Activated CD4-positive, alpha-beta T cell treated with anti-CD3 and anti-CD28 coated beads, Interleukin-10, Interleukin-2, amounts not matched to agents 100 ng/mL and 50 ng/mL, durations not matched to agents 16 hours and 8 hours (primary cell): ENCODE data around the gene GRIK4.

Experiments used
- DNase-seq: peaks from one replicate; pipeline ENCODE4 v3.0.0-alpha.2; 2020

GRIK4 gene

DNA sequence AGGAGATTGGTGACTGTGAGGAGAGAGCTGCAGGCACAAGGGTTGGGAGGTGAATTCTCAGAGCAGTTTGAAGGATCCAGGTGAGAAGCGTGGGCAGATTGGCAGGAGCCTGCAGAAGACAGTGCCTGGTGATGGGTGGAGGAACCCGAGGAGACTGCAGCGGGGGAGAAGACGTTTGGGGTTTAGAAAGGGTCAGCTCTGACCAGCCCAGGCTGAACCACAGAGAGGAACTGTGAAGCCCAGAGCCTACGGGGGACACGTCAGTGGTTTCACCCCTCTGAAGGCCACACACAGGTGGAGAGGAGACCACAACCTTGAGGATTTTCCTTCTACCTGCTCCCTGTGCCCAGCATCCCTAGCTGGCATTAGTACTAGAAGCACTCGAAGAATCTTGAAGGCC lies 357.5 kb downstream of the GRIK4 start:
- DNase-seq = no peak

DNA sequence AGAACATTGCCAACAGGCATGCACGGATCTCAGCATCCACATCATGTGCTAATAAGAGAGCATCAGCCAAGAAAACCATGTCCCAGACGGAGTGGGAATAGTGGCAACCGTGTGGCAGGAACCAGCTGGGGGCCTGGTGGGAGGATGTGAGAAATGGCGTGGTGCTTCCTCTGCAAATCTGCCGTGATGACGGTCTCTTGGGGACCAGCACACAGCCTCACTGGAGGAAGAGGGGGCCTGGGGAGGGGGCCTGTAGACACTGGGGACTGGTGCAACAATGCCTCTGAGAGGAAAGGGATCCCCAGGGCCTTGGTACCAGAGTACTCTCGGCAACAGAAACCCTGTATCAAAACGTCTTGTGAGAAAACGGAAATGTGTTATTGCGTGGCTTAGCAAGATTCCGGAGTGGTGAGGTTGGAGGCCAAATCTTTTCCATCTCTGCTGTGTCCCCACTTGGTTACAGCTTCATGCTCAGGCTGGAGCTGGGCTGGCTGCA lies 358.0 kb downstream of the GRIK4 start:
- DNase-seq = no peak

DNA sequence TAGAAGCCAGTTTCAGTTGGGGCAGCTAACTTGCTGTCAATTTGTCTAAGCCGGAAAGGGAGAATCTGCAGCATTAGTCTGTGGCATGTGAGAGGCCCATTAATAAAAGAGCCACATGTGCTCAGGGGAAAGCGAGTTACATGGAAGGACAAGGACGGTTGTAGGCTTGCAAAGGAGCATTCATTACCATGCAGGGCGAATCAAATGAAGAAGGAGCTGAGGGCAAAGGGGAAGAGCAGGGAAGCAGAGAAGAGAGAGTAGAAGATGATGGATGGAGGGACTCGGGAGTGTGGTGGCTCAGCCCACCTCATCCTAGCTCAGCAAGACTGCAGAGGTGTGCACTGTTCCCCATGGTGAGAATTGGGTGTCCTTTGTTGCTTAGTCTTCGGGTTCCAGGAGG lies 359.6 kb downstream of the GRIK4 start:
- DNase-seq = no peak

DNA sequence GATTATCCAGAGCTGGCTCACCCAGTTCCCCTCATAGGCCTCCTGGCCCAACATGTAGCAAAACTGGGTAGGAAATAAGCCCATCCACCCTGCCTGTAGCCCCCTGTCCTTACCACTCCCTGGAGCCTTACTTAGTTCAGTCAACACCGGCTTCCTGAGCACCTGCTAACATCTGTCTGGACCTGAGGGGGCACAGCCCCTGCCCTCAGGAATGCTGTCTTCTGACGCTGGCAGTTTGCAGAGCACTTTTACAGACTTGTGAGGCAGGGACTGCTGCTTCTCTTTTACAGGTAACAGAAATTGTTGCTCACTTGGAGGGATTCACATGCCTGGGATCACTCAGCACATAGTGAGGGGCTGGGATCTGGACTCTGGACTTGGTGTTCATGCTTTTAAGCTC lies 360.4 kb downstream of the GRIK4 start:
- DNase-seq = no peak

DNA sequence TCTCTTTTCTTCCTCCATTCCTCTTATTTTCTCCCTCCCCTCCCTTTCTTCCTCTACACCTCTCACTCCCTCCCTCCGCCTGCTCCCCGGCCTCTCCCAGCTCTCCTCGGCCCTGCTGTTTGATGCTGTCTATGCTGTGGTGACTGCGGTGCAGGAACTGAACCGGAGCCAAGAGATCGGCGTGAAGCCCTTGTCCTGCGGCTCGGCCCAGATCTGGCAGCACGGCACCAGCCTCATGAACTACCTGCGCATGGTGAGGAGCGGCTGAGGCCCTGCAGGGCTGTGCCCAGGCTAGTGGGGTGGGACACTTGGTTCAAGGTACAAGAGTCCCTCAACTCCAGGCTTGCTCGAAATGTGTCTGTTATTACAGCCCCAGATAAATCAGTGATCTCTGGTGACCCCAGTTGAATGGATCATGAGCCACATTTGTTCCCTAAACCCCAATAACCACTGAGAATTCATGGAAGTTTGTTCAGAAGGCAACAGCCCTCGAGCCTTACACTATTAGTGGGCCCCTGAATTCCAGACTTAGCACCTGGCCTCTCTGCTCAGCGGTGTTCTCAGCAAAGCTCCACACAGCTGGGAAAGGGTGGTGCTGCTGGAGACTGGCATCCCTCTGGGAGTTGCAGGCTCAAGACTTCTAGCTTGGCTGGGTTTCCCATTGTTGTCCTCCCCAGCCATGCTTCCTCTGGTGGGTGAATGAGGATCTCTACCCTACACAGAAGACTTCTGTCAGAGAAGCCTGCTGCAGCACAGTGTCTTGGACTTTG lies 362.6 kb downstream of the GRIK4 start:
- DNase-seq = no peak

DNA sequence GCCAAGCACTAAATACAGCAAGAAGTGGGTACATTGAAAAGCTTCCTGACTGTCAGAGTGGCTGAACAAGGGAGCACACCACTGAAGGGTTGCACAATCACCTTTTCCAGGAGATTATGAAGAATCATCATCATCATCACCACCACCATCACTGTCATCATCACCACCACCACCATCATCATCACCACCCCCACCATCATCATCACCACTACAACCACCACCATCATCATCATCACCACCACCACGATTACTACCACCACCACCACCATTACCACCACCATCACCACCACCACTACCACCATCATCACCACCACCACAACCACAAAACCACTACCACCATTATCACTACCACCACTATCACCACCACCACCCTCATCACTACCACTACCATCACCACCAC lies 364.4 kb downstream of the GRIK4 start:
- DNase-seq = no peak

DNA sequence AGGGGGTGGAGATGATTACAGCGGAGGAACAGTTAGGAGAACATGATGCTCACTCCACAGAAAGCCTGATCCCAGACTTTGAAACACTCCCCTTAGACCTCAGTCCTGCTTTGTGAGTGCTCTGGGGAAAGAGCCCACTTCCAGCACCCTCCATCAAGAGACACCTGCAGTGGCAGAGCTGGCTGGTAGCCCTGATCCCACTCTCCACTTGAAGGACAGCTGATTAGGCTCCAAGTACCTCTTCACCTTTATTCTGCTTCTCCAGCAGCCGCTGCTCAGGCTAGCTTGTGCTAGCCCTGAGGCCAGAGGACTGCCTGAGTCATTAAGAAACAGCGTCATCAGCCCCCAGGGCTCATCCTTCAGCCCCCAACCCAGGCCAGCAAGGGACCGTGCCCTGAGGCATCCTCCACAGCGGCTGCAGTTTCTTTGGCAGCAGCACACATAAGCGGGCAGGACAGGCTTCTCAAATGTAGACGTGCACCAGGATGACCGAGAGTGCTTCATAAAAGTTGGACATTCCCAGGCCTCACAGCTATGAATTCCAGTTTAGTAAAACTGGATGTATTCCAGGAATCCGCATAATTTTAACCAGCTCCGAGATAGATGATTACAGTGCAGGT lies 366.3 kb downstream of the GRIK4 start:
- no peak for DNase-seq

DNA sequence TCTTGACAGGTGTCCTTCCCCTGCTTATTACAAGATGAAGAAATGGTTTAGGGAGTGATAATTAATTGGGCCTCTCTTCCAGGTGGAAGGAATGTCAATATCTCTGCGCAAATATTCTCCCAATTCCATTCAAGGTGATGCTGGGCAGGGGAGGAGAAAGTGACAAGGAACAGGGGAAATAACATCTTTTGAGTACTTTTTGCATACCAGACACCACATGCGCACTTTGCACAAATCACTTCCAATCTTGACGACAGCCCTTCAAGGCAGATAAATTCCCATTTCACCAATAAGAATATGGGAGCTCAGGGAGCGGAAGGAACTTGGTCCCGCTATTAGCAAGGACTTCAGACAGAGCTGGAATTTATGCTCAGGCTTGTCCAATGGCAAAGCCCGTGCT lies 367.2 kb downstream of the GRIK4 start:
- DNase-seq = no peak

DNA sequence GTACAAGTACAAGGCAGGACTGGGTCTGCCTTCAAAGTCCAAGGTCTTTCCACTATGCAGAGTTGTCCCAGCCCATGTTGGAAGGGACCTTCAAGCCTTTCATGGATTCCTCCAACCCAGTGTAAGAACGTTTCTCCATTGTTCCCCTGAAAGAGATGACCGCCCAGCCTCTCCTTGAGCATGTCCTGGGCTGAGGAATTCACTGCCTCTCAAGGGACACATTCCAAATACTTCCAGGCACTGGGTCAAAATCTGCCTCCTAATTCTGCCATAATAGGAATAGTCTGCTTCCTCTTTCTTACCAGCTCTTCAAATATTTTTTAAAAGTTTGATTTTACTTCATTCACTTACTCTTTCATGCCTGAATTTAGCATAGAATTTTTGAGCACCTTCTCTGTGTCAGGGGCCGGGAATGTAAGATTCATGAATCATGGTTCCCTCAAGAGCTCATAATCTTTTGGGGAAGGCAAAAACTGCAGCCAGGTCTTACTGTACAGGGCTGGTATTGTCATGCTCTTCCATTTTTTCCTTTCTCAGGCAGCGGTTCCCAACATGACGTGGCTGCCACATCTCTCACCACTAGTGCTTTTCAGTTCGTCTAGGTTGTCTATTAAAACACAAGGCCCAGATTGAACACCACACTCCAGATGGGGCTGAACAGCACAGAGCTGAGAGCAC lies 369.1 kb downstream of the GRIK4 start:
- DNase-seq = no peak

DNA sequence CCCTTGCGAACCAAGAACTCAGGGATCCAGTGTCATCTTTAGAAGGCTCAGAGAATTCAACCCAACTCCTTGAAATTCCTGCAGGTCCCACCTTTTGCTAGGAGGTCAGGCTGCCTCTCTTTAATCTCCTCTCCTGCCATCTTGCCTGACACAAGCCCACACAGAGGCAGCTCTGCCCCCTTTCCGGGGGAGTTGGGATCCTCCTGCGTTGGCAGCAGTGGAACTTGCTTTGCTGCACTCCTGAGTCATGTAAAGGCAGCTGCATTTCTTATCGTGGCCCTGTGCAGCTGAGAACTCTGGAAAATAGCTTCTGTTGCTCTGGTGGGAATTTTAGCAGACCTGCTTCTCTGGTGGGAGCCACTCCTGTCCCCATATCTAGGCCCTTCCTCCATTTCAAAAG lies 370.0 kb downstream of the GRIK4 start:
- no peak for DNase-seq

DNA sequence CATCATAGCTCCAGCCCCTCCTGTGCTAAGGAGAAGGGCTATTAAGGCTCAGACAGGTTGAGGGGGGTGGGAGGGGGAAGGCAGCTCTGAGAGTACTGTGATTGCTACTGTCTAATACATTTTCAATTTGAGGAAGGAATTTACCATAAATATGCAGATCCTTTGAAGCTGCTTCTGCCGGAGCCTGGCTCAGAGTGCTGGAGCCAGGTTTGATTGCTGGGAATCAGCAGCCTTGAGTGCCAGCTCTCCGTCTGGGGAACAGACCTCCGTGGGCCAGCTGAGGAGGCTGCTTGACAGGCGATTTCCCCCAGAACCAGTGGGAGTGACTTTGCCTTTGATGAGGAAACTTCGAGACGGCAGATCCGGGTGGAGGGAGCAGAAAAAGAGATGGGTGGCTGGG lies 370.6 kb downstream of the GRIK4 start:
- no peak for DNase-seq

DNA sequence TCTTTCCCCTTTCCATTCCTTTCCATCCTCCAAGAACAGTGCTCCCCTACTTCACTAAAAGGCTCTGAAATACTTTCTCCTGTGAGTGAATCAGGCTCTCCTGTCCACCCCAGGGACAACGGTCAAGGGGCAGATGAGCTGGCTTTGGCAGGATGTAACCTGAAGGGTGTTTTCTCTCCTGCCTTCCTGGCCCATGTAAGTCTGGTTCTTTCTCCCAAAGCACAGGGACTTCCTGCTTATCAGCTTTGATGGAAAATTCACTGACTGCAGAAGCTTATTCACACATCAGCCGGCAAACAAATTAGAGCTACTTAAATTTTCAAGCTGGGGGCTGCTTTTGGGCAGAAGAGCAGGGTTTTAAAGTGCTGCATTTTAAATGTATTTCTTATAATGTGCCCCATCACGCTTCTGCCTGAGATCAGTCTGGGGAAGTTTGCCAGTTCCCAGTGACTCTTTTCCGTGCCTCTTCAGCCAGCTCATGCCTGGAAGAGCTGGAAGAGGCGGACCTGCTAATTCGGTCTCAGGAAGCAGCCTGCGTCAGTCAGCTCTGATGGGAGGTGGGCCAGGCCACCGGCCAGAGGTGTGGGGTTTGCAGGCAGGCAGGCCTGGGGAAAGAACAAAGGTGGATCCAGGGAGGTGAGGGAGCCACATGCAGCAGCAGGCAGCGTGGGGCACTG lies 372.0 kb downstream of the GRIK4 start:
- no peak for DNase-seq

DNA sequence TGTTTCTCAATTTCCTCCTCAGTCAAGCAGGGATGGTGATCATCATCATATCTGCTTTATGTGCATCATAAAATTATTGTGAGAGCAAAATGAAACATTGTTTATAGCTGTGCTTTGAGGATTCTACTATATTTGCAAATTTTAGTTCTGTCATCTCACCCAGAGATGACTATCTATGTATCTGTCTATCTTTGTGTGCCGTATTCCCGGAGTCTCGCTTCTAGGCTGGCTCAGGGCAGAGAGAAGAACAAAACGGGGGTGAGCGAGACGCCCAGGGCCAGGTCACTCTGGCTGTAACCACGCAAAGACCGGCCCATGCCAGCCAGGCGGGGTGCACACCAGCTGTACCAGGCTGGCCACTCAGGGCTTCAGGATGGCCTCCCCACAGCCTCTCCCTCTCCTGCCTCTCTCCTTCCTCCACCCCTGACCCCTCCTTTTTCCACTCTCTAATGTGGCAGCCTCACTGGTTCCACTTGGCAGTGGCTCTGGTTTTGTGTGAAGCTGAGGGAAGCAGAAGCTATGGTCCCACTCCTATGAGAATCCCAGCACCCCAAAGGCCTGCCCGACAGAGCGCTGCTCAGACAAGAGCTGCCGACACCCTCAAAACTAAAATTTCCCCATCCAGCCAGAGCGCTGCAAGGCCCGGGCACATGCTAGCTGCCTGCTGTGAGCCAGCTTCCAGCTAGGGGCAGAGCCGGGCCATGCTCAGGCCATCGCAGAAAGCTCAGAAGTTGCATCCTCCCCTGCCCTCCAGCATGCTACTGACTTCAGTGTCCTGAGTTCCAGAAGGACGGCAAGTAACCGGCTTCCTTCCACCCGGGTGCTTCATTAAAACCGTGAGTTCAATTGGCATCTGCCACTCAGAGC lies 372.8 kb downstream of the GRIK4 start:
- no peak for DNase-seq

DNA sequence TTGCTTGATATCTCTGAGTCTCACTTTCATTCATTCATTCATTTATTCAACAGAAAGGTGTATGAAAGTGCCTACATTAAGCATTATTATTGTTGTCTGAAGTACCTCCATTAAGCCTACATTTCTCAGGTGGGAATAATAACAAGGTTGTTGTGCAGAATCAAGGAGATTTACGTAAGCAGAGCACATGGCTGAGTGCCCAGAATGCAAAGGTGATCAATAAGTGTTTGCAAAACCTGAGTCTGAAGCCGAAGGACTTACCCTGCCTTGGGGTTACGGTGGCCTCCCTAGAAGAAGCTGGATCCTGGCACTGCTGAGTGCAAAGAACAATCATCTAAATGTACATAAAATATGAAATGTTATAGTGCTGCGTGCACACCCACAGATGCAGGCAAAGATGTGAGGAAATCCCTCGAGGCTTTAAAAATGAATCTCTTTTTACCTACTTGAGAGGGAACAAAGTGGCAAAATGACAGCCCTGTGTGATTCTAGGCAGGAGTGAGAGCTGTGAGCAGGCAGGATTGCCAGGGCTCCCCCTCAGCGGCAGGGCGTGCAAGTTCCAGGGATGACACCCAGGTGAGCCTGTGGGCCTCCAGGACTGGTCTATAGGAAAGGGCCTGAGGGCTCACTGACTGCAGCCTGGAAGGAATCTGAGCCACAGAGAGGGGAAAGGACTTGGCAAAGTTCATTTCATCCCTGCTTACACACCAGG lies 379.2 kb downstream of the GRIK4 start:
- no peak for DNase-seq

DNA sequence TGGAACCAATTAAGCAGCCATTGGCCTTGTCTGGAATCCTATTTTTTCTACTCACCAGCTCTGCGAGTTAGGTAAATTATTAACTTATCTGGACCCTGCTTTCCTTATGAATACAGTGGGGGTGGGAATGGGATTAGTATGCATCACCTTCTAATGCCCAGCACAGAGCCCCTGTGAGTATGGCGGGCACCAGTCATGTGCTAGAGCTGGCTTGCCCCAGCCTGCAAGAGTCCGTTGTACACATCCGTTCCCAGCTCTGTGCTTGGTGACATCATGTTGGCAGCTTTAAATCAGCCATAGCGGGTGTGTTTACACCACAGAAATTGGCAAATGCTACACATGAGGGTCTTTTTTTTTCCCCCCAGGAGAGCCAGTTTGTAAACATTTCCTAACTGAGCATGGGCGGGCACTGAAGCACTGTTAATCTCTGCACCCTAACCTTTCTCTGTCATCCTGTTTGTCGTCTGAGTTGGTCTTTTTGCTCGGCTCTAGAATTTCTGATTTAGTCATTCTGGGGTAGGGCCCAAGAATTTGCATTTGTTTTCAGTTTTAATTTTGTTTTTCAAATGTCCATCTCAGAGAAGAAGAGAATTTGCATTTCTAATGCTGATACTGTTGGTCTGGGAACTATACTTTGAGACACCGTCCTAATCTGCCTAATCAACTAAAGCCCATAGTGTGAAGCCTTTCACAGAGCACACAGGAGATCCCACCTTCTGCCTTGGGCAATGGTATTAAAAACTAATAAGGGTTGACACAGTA lies 382.1 kb downstream of the GRIK4 start:
- DNase-seq = no peak

DNA sequence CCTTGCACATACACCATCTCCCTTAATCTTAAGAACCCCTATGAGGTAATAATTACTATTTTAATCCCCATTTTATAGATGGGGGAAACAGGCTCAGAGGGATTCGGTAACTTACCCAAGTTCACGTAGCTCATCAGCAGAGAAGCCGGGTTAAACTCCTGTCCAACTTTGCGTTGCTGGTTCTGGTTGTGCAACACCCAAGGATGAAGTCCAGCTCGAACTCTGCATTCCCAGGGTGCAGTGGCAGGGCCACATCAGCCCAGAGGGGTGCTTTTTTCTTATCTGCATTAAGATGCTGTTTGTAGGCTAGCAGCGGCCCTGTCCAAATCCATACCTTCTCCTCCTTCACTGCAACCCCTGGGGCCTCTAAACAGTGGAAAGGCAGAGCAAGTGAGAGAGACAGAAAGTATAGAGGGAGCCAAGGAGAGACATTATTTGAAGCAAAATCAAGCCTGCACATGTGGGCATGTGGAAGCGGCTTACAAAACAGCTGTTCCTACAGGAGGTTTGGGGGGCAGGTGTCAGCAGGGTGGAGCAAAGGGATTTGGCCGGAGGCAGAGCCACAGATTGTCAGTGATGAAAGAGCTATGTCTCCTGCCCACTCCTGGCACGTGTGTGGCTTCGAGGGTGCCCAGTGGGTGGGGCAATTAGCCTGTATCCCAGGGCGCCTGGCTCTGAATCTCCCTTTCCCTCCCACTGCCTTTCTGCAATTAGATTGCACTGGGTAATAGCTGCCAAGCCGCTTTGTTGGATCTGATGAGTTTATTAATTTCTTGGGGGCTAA lies 382.8 kb downstream of the GRIK4 start:
- DNase-seq = no peak

DNA sequence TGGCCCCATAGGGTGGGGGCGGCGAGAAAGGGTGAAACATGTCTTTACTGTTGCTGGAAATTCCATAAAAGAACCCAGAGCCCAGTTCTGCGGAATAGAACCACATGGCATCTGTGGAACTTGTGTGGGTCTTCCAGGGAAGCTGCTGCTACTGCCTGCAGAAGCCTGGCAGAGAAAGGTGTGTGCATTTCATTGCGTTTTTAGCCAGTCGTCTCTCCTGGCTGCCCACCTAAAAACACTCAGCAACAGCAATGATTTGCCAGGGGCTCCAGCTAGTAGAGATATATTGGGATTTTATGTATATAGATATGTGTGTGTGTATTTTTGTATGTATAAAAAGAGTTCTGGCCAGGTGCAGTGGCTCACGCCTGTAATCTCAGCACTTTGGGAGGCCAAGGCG lies 385.1 kb downstream of the GRIK4 start:
- DNase-seq = no peak

DNA sequence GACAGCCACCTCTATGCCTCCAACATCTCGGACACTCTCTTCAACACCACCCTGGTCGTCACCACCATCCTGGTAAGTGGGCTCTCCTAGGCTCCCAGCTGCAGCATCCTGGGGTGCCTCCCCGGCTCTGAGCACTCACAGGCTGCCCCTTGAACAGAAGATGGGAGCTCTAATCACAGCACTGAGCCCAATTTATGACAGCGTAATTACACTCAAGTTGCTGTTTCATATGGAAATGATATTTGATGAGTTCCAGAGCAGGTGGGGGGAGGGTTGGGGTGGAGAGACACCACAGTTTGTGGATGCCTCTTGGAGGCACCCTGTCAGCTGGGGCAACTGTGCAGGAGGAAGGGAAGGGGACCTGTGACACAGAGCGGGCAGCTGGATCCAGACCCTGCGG lies 387.0 kb downstream of the GRIK4 start:
- DNase-seq = no peak

DNA sequence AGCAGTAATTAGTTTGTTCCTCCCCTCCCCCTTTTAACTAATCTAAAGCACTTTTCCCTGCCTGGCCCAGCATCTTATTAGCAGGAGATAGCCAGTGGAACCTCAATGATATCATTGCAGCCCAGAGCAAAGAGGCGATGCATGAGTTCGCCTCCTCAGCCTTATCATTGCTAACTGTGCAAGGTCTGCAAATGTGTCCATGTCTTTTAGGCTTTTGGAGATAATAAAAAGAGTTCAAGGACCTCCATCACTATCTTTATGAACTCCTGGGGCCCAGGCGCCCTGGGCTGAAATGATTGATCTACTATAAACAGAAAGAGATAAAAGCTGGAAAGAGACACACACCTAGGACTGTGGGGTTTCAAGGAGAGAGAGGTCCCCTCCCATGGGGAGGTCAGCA lies 388.2 kb downstream of the GRIK4 start:
- DNase-seq = no peak

DNA sequence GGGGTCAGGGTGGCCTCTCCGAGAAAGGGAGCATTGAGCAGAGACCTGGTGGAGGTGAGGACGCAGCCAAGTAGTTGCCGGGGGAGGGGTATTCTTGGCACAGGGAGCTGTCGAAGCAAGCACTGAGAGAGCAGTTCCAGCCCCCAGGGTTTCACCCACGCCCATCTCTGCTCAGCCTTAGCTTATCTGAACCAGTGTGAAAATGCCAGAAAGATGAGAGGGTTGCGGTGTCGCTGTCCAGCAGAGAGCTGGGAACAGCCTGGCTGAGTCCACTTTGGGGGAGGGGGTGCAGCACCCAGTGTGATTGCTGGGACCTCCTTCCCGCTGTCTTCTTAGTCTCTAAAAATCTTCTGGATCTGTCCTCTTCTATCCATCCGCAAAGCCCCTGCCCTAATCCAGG lies 389.1 kb downstream of the GRIK4 start:
- DNase-seq = no peak
